Activated effector memory CD4-positive, alpha-beta T cell treated with Interleukin-2 at 50 U/mL for 16 hours (primary cell): Measurements from ENCODE around the gene FBXO11.
"Not testable (repeated sequence)": the region's sequence is repeated elsewhere in the genome, so short reads cannot be mapped to it uniquely, and the experiment has no call there.

Experiments used
- DNase-seq: peaks from one replicate; pipeline ENCODE4 v3.0.0-alpha.2; 2020

FBXO11 gene

GRCh38 chr2:47906157-47907038 is at the start of gene FBXO11:
Gene FBXO11 (minus strand): TSS chr2:47906498. CDS start chr2:47905720, 778 bp downstream.
- peak; percentile 95 for DNase-seq

DNA sequence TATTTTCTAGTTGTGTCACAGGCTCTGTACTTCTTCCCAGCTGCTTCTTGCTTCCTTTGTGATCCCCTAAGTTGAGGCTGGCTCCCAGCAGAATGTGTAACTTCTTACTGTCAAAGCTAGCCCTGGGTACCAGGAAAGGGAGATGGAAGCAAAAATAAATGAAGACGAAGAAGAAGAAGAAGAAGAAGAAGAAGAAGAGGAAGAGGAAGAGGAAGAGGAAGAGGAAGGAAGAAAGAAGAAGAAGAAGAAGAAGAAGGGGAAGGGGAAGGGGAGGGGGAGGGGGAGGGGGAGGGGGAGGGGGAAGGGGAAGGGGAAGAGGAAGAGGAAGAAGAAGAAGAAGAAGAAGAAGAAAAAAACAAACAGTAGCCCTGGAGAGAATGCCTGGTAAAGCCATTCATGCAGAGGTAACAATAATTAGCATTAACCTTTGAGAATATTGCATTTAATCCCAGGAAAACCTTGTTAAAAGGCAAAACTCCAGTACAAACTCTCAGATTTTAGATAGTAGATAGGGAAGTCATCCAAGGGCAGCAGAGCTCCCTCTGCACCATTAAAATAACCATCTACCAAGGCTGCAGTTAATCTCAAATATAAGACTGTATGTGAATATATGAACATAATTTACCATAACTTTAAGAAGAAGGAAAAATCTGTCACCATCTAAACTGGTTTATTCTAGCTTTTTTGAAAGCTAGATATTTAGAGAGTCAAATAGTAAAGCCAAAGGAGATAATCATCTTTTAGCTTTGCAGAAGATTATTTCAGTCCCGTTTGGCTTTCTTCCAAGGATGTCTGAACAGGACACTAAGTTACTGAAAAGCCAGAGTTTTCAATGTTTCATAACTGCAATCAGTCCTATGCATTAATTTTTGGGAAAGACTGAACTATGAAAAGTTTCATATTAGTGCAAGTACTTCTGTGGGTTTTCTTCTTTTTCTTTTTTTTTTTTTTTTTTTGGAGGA is 44.3 kb upstream of the FBXO11 start:
- no peak for DNase-seq

- DNase-seq = no peak
Measured at GRCh38 chr2:47946593-47946992, 40.3 kb upstream of the FBXO11 start.

- DNase-seq = no peak
Measured at GRCh38 chr2:47945046-47945781, 38.9 kb upstream of the FBXO11 start.

- DNase-seq = no peak
Measured at GRCh38 chr2:47941936-47942335, 35.6 kb upstream of the FBXO11 start.

GRCh38 chr2:47937677-47938076 is 31.4 kb upstream of the FBXO11 start:
- DNase-seq = no peak

DNA sequence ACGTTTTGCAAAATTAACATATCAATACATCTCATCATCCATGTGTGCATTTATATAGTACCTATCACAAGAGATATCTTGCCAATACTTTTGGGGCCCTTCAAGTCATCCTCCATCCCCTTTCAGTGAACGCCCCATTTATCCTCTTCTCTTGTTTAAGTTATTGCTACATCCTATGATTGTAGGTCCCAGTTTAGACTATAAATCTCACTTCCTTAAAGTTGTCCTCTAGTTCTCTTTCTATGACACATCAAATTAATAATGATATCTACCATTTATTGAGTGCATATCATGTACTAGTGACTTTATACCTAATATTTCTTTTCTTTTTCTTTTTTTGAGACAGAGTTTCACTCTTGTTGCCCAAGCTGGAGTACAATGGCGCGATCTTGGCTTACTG is 28.8 kb upstream of the FBXO11 start:
- DNase-seq = no peak

- DNase-seq = no peak
Measured at GRCh38 chr2:47918043-47918442, 11.7 kb upstream of the FBXO11 start.

GRCh38 chr2:47917276-47917961 is 11.1 kb upstream of the FBXO11 start:
- no peak for DNase-seq

- DNase-seq = no peak
Measured at GRCh38 chr2:47916412-47916811, 10.1 kb upstream of the FBXO11 start.

DNA sequence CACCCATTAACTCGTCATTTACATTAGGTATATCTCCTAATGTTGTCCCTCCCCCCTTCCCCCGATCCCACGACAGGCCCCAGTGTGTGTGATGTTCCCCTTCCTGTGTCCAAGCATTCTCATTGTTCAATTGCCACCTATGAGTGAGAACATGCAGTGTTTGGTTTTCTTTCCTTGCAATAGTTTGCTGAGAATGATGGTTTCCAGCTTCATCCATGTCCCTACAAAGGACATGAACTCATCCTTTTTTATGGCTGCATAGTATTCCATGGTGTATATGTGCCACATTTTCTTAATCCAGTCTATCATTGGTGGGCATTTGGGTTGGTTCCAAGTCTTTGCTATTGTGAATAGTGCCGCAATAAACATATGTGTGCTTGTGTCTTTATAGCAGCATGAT is 4.4 kb upstream of the FBXO11 start:
- not testable (repeated sequence) for DNase-seq

GRCh38 chr2:47908682-47909081 is 2.4 kb upstream of the FBXO11 start:
- no peak for DNase-seq

- no peak for DNase-seq
Measured at GRCh38 chr2:47907039-47907781, 912 bp upstream of the FBXO11 start.

GRCh38 chr2:47905386-47906156 is 727 bp downstream of the FBXO11 start:
- peak; percentile 51 for DNase-seq

GRCh38 chr2:47903781-47904490 is 2.4 kb downstream of the FBXO11 start:
- DNase-seq = no peak

- not testable (repeated sequence) for DNase-seq
Measured at GRCh38 chr2:47901892-47902291, 4.4 kb downstream of the FBXO11 start.

DNA sequence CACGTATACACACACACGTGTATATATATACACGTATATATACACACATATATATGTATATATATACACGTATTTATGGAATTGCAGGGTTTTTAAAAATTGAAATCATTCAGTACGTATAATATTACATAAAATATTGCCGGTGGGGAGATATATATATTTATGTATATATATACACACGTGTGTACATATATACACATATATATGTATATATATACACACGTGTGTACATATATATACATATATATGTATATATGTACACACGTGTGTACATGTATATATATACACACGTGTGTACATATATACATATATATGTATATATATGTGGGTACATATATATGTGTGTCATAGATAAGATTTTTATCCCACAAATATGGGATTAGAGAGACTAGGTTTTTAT is 5.4 kb downstream of the FBXO11 start:
- no peak for DNase-seq

GRCh38 chr2:47899915-47900816 is 6.1 kb downstream of the FBXO11 start:
- DNase-seq = no peak
